K562 (cell line): ENCODE results near the gene STUB1. TPM values are rescaled to one million over a fixed set of nuclear protein-coding genes. Genes with fewer than 3 reads are reported as not detected.

Experiments used
- CCAR2 ChIP-seq: fragments of 200-400 bp; formaldehyde crosslinking; IDR thresholded peaks from 2 replicates; pipeline ENCODE4 v1.6.1; 2017; ENCODE audit warnings: mild to moderate bottlenecking, low read depth, low read length
- CEBPG ChIP-seq, 3 experiments: fragments of 200-800 bp in 1 of 3; sonication (Bioruptor generic) in 1 of 3; sonication (generic) in 1 of 3; formaldehyde crosslinking in 1 of 3; IDR thresholded peaks in 2 of 3; conservative IDR thresholded peaks in 1 of 3; 2 replicates each; pipeline versions ENCODE4 v1.6.1 to v1.8.0; 2016 to 2022; ENCODE audit warnings: missing compliant biosample characterization in 2 of 3, missing genetic modification characterization in 2 of 3, mild to moderate bottlenecking in 1 of 3, missing genetic modification reagents in 1 of 3
- DDX20 ChIP-seq: fragments of 450-650 bp; IDR thresholded peaks from 2 replicates; pipeline ENCODE4 v1.6.1; 2016; ENCODE audit warnings: missing genetic modification characterization, low read depth, mild to moderate bottlenecking, missing compliant biosample characterization, moderate library complexity
- EP400 ChIP-seq: fragments of 450-650 bp; IDR thresholded peaks from 2 replicates; pipeline ENCODE4 v1.6.1; 2017; ENCODE audit warnings: antibody characterized with exemption, mild to moderate bottlenecking, moderate library complexity
- FIP1L1 ChIP-seq: fragments of 200-400 bp; formaldehyde crosslinking; IDR thresholded peaks from 2 replicates; pipeline ENCODE4 v1.6.1; 2018; ENCODE audit warnings: mild to moderate bottlenecking, low read depth, low read length; ENCODE audit not compliant: poor library complexity, severe bottlenecking
- FUS ChIP-seq: fragments of 200-400 bp; formaldehyde crosslinking; optimal IDR thresholded peaks from 2 replicates; pipeline ENCODE3; 2017; ENCODE audit warnings: low read depth, low read length
- HNRNPL ChIP-seq: fragments of 200-400 bp; formaldehyde crosslinking; IDR thresholded peaks from 2 replicates; pipeline ENCODE4 v1.6.1; 2017; ENCODE audit warnings: low read depth, mild to moderate bottlenecking, low read length
- MEF2A ChIP-seq: IDR thresholded peaks from 2 replicates; pipeline ENCODE4 v1.6.1; 2011; ENCODE audit warnings: low read depth, mild to moderate bottlenecking, low read length, moderate library complexity; ENCODE audit not compliant: control insufficient read depth
- MEF2D ChIP-seq: conservative IDR thresholded peaks from 2 replicates; pipeline ENCODE4 v1.6.1; 2016; ENCODE audit warnings: low read depth, missing genetic modification characterization, missing compliant biosample characterization
- NR3C1 ChIP-seq: sonication (generic); formaldehyde crosslinking; IDR thresholded peaks from 2 replicates; pipeline ENCODE4 v1.8.1; 2022; ENCODE audit warnings: missing genetic modification reagents
- PCBP1 ChIP-seq: fragments of 200-400 bp; formaldehyde crosslinking; IDR thresholded peaks from 2 replicates; pipeline ENCODE4 v1.6.1; 2018; ENCODE audit warnings: mild to moderate bottlenecking, low read depth, low read length; ENCODE audit not compliant: poor library complexity, severe bottlenecking
- POLR3A ChIP-seq: IDR thresholded peaks from 2 replicates; pipeline ENCODE4 v1.6.1; 2011; ENCODE audit warnings: borderline replicate concordance, mild to moderate bottlenecking, moderate library complexity; ENCODE audit not compliant: insufficient read length, insufficient read depth; ENCODE audit errors: extremely low read depth
- POU5F1 ChIP-seq: fragments of 150-350 bp; IDR thresholded peaks from 2 replicates; pipeline ENCODE4 v1.6.1; 2014; ENCODE audit warnings: borderline replicate concordance, low read length, low read depth, mild to moderate bottlenecking; ENCODE audit not compliant: partially characterized antibody
- RBFOX2 ChIP-seq: fragments of 200-400 bp; formaldehyde crosslinking; IDR thresholded peaks from 2 replicates; pipeline ENCODE4 v1.6.1; 2017; ENCODE audit warnings: low read depth, mild to moderate bottlenecking, low read length, moderate library complexity
- TFAP4 ChIP-seq: sonication (generic); formaldehyde crosslinking; IDR thresholded peaks from 2 replicates; pipeline ENCODE4 v1.8.0; 2022; ENCODE audit warnings: missing genetic modification reagents, mild to moderate bottlenecking, moderate library complexity, borderline replicate concordance
- WHSC1 ChIP-seq: IDR thresholded peaks from one replicate; pipeline ENCODE4 v1.6.1; 2012; ENCODE audit warnings: low read length, control low read depth, inconsistent platforms
- ZBTB17 ChIP-seq: fragments of 450-650 bp; formaldehyde crosslinking; IDR thresholded peaks from 2 replicates; pipeline ENCODE4 v1.4.0; 2020; ENCODE audit warnings: mild to moderate bottlenecking
- ZNF274 ChIP-seq: IDR thresholded peaks from 2 replicates; pipeline ENCODE4 v1.6.1; 2011; ENCODE audit warnings: low read depth, mild to moderate bottlenecking, low read length, moderate library complexity, borderline replicate concordance
- ZNF311 ChIP-seq: fragments of 250-450 bp; sonication (Bioruptor Pico); IDR thresholded peaks from 2 replicates; pipeline ENCODE4 v1.4.0; 2020; ENCODE audit warnings: mild to moderate bottlenecking, moderate library complexity
- ZNF586 ChIP-seq: fragments of 450-650 bp; formaldehyde crosslinking; conservative IDR thresholded peaks from 2 replicates; pipeline ENCODE4 v1.4.0; 2020; ENCODE audit warnings: mild to moderate bottlenecking, moderate library complexity
- ZNF785 ChIP-seq: fragments of 250-450 bp; sonication (Bioruptor Pico); IDR thresholded peaks from 2 replicates; pipeline ENCODE4 v1.4.0; 2020; ENCODE audit warnings: mild to moderate bottlenecking
- polyA plus RNA-seq, 8 experiments: library from polyadenylated mRNA; depleted of rRNA in 4 of 8; stranded (reverse) in 5 of 8; unstranded in 3 of 8; fragments of >200 nt; fragmentation: Nextera tagmentation in 2 of 8; fragmentation: Illumina TruSeq in 1 of 8; extraction: Ambion mirVana in 2 of 8; extraction: Trizol in 1 of 8; gene quantifications; 2 replicates each; pipeline versions ENCODE4 v1.2.1 to v1.2.3, GENCODE V29; 2011 to 2014; ENCODE audit warnings: inconsistent platforms in 1 of 8, missing spikeins in 1 of 8
- total RNA-seq, 7 experiments: library from RNA; depleted of rRNA in 6 of 7; stranded (reverse); fragments of >200 nt in 6 of 7; fragmentation: Illumina TruSeq in 2 of 7; extraction: Trizol in 2 of 7; gene quantifications; 2 replicates each; pipeline versions ENCODE4 v1.2.1 to v1.2.3, GENCODE V29; 2011 to 2021; ENCODE audit warnings: low replicate concordance in 1 of 7
- TF ChIP-seq, protein P1 (sequence below): fragments of 450-650 bp; conservative IDR thresholded peaks from 2 replicates; pipeline ENCODE4 v1.6.1; 2016; ENCODE audit warnings: missing genetic modification characterization, low read depth, mild to moderate bottlenecking, missing compliant biosample characterization, moderate library complexity
- TF ChIP-seq, protein P2 (sequence below): fragments of 250-450 bp; sonication (Bioruptor Pico); IDR thresholded peaks from 2 replicates; pipeline ENCODE4 v1.8.0; 2022; ENCODE audit warnings: moderate library complexity, mild to moderate bottlenecking, inconsistent platforms
- TF ChIP-seq, protein P3 (sequence below): fragments of 450-650 bp; formaldehyde crosslinking; IDR thresholded peaks from 2 replicates; pipeline ENCODE4 v1.4.0; 2020; ENCODE audit warnings: mild to moderate bottlenecking, moderate library complexity

Gene STUB1
- total and polyA plus RNA-seq, 9 of the 15 experiments (the other 6 are each of a cell fraction or from before 2014, with no cell fraction given), result 10.6 to 251 (median 152) TPM

DNA sequence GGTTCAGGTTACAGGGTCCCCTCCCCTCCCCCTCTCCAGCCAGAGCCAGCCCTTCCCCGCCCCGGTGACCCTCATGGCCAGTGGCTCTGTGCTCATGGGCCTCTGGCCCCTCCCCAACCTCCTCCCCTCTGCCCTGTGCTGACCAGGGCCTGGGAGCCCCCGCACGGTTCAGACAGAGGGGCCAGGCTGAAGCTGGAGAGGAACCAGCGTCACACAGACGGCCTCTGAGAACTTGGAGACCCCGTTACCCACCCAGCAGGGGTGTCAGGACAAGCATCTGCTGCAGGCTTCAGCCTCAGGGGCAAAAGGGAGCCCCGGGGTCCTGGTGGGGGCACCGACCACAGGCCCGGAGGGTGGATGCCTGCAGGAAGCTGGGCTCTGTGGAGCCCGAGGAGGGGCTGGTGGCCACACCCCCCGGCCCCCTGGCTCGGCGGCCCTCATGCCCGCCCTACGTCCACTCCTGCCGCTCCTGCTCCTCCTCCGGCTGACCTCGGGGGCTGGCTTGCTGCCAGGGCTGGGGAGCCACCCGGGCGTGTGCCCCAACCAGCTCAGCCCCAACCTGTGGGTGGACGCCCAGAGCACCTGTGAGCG is 49.3 kb upstream of the STUB1 start, which contains the start of gene WFIKKN1 (continued):
- TF ChIP-seq, protein P1, sequence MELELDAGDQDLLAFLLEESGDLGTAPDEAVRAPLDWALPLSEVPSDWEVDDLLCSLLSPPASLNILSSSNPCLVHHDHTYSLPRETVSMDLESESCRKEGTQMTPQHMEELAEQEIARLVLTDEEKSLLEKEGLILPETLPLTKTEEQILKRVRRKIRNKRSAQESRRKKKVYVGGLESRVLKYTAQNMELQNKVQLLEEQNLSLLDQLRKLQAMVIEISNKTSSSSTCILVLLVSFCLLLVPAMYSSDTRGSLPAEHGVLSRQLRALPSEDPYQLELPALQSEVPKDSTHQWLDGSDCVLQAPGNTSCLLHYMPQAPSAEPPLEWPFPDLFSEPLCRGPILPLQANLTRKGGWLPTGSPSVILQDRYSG, result no peak
- no peak for TF ChIP-seq ZBTB17 (CRISPR knock-in tag)
- peak; percentile 32; the same call in 1 of the 2 replicates for TF ChIP-seq TFAP4
- no peak for TF ChIP-seq FIP1L1
- TF ChIP-seq DDX20, result no peak
- no peak for TF ChIP-seq CEBPG (CRISPR knock-in tag; IDR thresholded peaks at IDR 0.05)
- TF ChIP-seq CEBPG (tag; conservative IDR thresholded peaks at IDR 0.05 in 1 of 2, IDR thresholded peaks at IDR 0.05 in 1 of 2), result no peak
- TF ChIP-seq POU5F1, result no peak
- no peak for TF ChIP-seq ZNF586 (CRISPR knock-in tag)
- no peak for TF ChIP-seq ZNF785 (CRISPR knock-in tag)
- TF ChIP-seq FUS, result no peak
- no peak for TF ChIP-seq EP400
- TF ChIP-seq MEF2A, result no peak
- no peak for TF ChIP-seq POLR3A
- no peak for TF ChIP-seq MEF2D
- no peak for TF ChIP-seq PCBP1
- no peak for TF ChIP-seq CCAR2
- peak; percentile 68; the same call in 1 of the 2 replicates for TF ChIP-seq HNRNPL
- TF ChIP-seq WHSC1, result no peak
- TF ChIP-seq, protein P2, sequence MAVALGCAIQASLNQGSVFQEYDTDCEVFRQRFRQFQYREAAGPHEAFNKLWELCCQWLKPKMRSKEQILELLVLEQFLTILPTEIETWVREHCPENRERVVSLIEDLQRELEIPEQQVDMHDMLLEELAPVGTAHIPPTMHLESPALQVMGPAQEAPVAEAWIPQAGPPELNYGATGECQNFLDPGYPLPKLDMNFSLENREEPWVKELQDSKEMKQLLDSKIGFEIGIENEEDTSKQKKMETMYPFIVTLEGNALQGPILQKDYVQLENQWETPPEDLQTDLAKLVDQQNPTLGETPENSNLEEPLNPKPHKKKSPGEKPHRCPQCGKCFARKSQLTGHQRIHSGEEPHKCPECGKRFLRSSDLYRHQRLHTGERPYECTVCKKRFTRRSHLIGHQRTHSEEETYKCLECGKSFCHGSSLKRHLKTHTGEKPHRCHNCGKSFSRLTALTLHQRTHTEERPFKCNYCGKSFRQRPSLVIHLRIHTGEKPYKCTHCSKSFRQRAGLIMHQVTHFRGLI, result no peak
- no peak for TF ChIP-seq ZNF274
- TF ChIP-seq, protein P3, sequence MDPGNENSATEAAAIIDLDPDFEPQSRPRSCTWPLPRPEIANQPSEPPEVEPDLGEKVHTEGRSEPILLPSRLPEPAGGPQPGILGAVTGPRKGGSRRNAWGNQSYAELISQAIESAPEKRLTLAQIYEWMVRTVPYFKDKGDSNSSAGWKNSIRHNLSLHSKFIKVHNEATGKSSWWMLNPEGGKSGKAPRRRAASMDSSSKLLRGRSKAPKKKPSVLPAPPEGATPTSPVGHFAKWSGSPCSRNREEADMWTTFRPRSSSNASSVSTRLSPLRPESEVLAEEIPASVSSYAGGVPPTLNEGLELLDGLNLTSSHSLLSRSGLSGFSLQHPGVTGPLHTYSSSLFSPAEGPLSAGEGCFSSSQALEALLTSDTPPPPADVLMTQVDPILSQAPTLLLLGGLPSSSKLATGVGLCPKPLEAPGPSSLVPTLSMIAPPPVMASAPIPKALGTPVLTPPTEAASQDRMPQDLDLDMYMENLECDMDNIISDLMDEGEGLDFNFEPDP (CRISPR knock-in tag), result no peak
- TF ChIP-seq RBFOX2, result peak; percentile 35; the same call in 1 of the 2 replicates
- TF ChIP-seq ZNF311 (CRISPR knock-in tag), result no peak
- no peak for TF ChIP-seq NR3C1 (CRISPR knock-in tag)
